ENCODE data around the gene KRT83.

KRT83 gene

GRCh38 chr12:52350021-52350620 is 28.9 kb upstream of the KRT83 start:
- Histone ChIP-seq H3K4me1 (ENCODE audit: control insufficient read depth, insufficient read depth, low read length) (peaks cover 3% of the 10 kb centered on the region; the same call in 1 of the 2 replicates), H3K9me3 (ENCODE audit: control insufficient read depth, insufficient read depth, low read depth, low read length) (no peaks in the 10 kb centered on the region), H3K36me3 (ENCODE audit: control insufficient read depth in 2 of 2, insufficient read depth in 1 of 2, low read length in 2 of 2) (no peaks in the 10 kb centered on the region), H3K27ac (ENCODE audit: extremely low read depth, low read depth, low read length) (no peak overlapping the region), H3K4me3 (ENCODE audit: low read depth, low read length) (no peak overlapping the region)
- TF ChIP-seq ZNF701 (tag by site-specific recombination; IDR thresholded peaks at IDR 0.05) (no peak), SCRT1 (tag by site-specific recombination; IDR thresholded peaks at IDR 0.05; ENCODE audit: borderline replicate concordance) (no peak), ZNF555 (tag by site-specific recombination; conservative IDR thresholded peaks at IDR 0.05) (no peak), ZNF571 (tag by site-specific recombination; IDR thresholded peaks at IDR 0.05) (no peak), ZNF624 (tag by site-specific recombination; IDR thresholded peaks at IDR 0.05) (no peak), ZNF16 (tag by site-specific recombination; IDR thresholded peaks at IDR 0.05; ENCODE audit: low read depth) (no peak), ZIC2 (tag by site-specific recombination; IDR thresholded peaks at IDR 0.05) (no peak)
- ChIA-PET CTCF (interaction anchor here (0.6 to 3.5 kb wide), 8 partner anchors 8 to 184 kb away, joined by 3 to 13 read pairs (median 3); no protein-coding TSS in a partner anchor), POLR2A (no interaction called here)

GRCh38 chr12:52349196-52349595 is 28.0 kb upstream of the KRT83 start:
- Histone ChIP-seq H3K36me3 (ENCODE audit: control insufficient read depth in 2 of 2, insufficient read depth in 1 of 2, low read length in 2 of 2) (no peaks in the 10 kb centered on the region), H3K4me3 (ENCODE audit: low read depth, low read length) (no peak overlapping the region), H3K27ac (ENCODE audit: extremely low read depth, low read depth, low read length) (no peak overlapping the region), H3K9me3 (ENCODE audit: control insufficient read depth, insufficient read depth, low read depth, low read length) (no peaks in the 10 kb centered on the region), H3K4me1 (ENCODE audit: control insufficient read depth, insufficient read depth, low read length) (peaks cover 3% of the 10 kb centered on the region; the same call in 1 of the 2 replicates)
- POLR2A ChIA-PET = no interaction called here
- TF ChIP-seq ZNF596 (tag by site-specific recombination; IDR thresholded peaks at IDR 0.05) = no peak
- 0 out of 2 replicates have a peak, but pooled peaks have one; percentile 19 for TF ChIP-seq ZBTB17 (tag by site-specific recombination; IDR thresholded peaks at IDR 0.05)
- CTCF ChIA-PET = interaction anchor here (0.7 to 2.0 kb wide), 8 partner anchors 10 to 531 kb away, joined by 3 to 8 read pairs (median 3); no protein-coding TSS in a partner anchor

GRCh38 chr12:52347551-52348510 is 26.6 kb upstream of the KRT83 start:
- TF ChIP-seq ZNF548 (tag by site-specific recombination; IDR thresholded peaks at IDR 0.05) (no peak), ZNF114 (tag by site-specific recombination; IDR thresholded peaks at IDR 0.05) (no peak), OSR2 (tag by site-specific recombination; IDR thresholded peaks at IDR 0.05) (no peak), ZNF391 (tag by site-specific recombination; IDR thresholded peaks at IDR 0.05; ENCODE audit: borderline replicate concordance, low read depth) (no peak), HIC1 (tag by site-specific recombination; IDR thresholded peaks at IDR 0.05) (no peak), ZNF776 (tag by site-specific recombination; IDR thresholded peaks at IDR 0.05; ENCODE audit: borderline replicate concordance) (no peak), YY2 (tag by site-specific recombination; IDR thresholded peaks at IDR 0.05) (no peak)
- ChIA-PET POLR2A (no interaction called here), CTCF (interaction anchor here (0.7 to 1.8 kb wide), 8 partner anchors 11 to 532 kb away, joined by 3 to 11 read pairs (median 4); no protein-coding TSS in a partner anchor)
- Histone ChIP-seq H3K9me3 (ENCODE audit: control insufficient read depth, insufficient read depth, low read depth, low read length) (no peaks in the 10 kb centered on the region), H3K36me3 (ENCODE audit: control insufficient read depth in 2 of 2, insufficient read depth in 1 of 2, low read length in 2 of 2) (no peaks in the 10 kb centered on the region), H3K4me1 (ENCODE audit: control insufficient read depth, insufficient read depth, low read length) (peaks cover 3% of the 10 kb centered on the region; the same call in 1 of the 2 replicates), H3K4me3 (ENCODE audit: low read depth, low read length) (no peak overlapping the region), H3K27ac (ENCODE audit: extremely low read depth, low read depth, low read length) (no peak overlapping the region)

Measured in HEK293 (cell line).